Kidney (tissue), 14 donors: Measurements from ENCODE around the gene TRMT10C. TPM values are rescaled to one million over a fixed set of nuclear protein-coding genes. Genes with fewer than 3 reads are reported as not detected.

Experiments
- DNase-seq, 5 donors: peaks; one replicate each; pipeline ENCODE4 v3.0.0-alpha.2; 2013 to 2020
- FAIRE-seq: peaks from 2 replicates; lab custom pipeline; 2012; peaks lifted over from hg19 to GRCh38; lab: Jason Lieb, UNC
- H3K27ac ChIP-seq, 2 donors: one replicate each; pipeline ENCODE4 v1.7.0; 2013; ENCODE audit warnings: low read depth in 2 of 2, low read length in 2 of 2, inconsistent platforms in 1 of 2
- H3K27me3 ChIP-seq: one replicate; pipeline ENCODE4 v1.7.1; 2013; ENCODE audit warnings: low read length, inconsistent platforms; ENCODE audit not compliant: control insufficient read depth, insufficient read depth
- H3K36me3 ChIP-seq, 3 donors: one replicate each; pipeline versions ENCODE4 v1.7.0 to v1.7.1; 2013; ENCODE audit warnings: low read length in 3 of 3, control low read depth in 1 of 3, inconsistent platforms in 1 of 3; ENCODE audit not compliant: insufficient read depth in 3 of 3, control insufficient read depth in 2 of 3
- H3K4me1 ChIP-seq, 3 donors: one replicate each; pipeline versions ENCODE4 v1.7.0 to v1.7.1; 2013; ENCODE audit warnings: low read length in 3 of 3, inconsistent platforms in 1 of 3, low read depth in 1 of 3; ENCODE audit not compliant: control insufficient read depth in 2 of 3, insufficient read depth in 2 of 3
- H3K4me3 ChIP-seq, 3 donors: one replicate each; pipeline versions ENCODE4 v1.7.0 to v1.8.1; 2013; ENCODE audit warnings: low read length in 3 of 3, control low read depth in 1 of 3, inconsistent platforms in 1 of 3
- H3K9ac ChIP-seq, 3 donors: one replicate each; pipeline versions ENCODE4 v1.7.0 to v1.7.1; 2013; ENCODE audit warnings: low read length in 3 of 3, control low read depth in 1 of 3, inconsistent platforms in 1 of 3
- H3K9me3 ChIP-seq, 3 donors: one replicate each; pipeline versions ENCODE4 v1.7.0 to v1.7.1; 2013; ENCODE audit warnings: low read length in 3 of 3, control low read depth in 1 of 3, inconsistent platforms in 1 of 3; ENCODE audit not compliant: control insufficient read depth in 2 of 3, insufficient read depth in 1 of 3
- CTCF ChIP-seq: IDR thresholded peaks from 3 replicates; pipeline ENCODE4 v1.5.1; 2012; ENCODE audit warnings: mild to moderate bottlenecking, moderate library complexity, borderline replicate concordance; ENCODE audit not compliant: insufficient read depth; ENCODE audit errors: extremely low read depth
- intact Hi-C: fragments of 100-400 bp; cut with DNase I; formaldehyde crosslinking; loops from one replicate; pipeline ENCODE4 v1.11.1; 2022
- polyA plus RNA-seq: library from polyadenylated mRNA; stranded (reverse); fragments of 350-450 nt; fragmentation: Illumina TruSeq; extraction: RNeasy Lipid Tissue Mini Kit (QIAGEN cat#74804); gene quantifications from one replicate; pipeline ENCODE4 v1.2.3, GENCODE V29; 2014; ENCODE audit warnings: low read depth, low replicate concordance; ENCODE audit not compliant: insufficient read depth
- total RNA-seq: library from RNA; stranded (reverse); fragmentation: NEBNext Ultra II Directional; extraction: Animal tissue kit (Norgen Biotek cat#: 25700); gene quantifications from one replicate; pipeline ENCODE4 v1.2.1, GENCODE V29; 2021
- donor health status: control.
- donor health status: control.
- donor health status: control.
- donor health status: control.
- donor health status: control.
- donor health status: DM: yes; HTN: yes; CAD: no.
- donor health status: Normal renal cell carcinoma (clear cell type).

The TRMT10C gene
- total and polyA plus RNA-seq, 2 donors from 2014 or later = 17.7 to 27.5 TPM

GRCh38 chr3:101512646-101513418 lies 48.8 kb upstream of the TRMT10C start, which contains the start of gene SENP7:
Gene SENP7 (minus strand): TSS chr3:101513212. CDS start chr3:101513130, 82 bp downstream.
- Histone ChIP-seq H3K36me3 (no peaks in the 10 kb centered on the region), H3K27me3 (peaks cover 2% of the 10 kb centered on the region), H3K9me3 (no peaks in the 10 kb centered on the region), H3K4me3 (peak within 1 kb of the TSS; percentile 78 to 97 (median 80)), H3K9ac (peak within 1 kb of the TSS; percentile 80 to 95 (median 81)), H3K4me1 (no peaks in the 10 kb centered on the region), H3K27ac (peak within 1 kb of the TSS; percentile 78 to 95)
- no peak for TF ChIP-seq CTCF
- intact Hi-C loops = no loop called here
- DNase-seq (peak; percentile 86 to 95 (median 92)), FAIRE-seq (no peak)

- Histone ChIP-seq H3K9ac (peak overlapping the region; percentile 80 to 95 (median 81)), H3K27me3 (peaks cover 5% of the 10 kb centered on the region), H3K9me3 (no peaks in the 10 kb centered on the region), H3K36me3 (no peaks in the 10 kb centered on the region), H3K27ac (peak overlapping the region; percentile 78 to 95), H3K4me1 (no peaks in the 10 kb centered on the region), H3K4me3 (peak overlapping the region; percentile 78 to 97 (median 80))
- no peak for FAIRE-seq
- peak in 1 of 5 donors; percentile 9 for DNase-seq
- TF ChIP-seq CTCF = no peak
- intact Hi-C loops = no loop called here
Measured at GRCh38 chr3:101513419-101513986, 48.2 kb upstream of the TRMT10C start.

- no peak for TF ChIP-seq CTCF
- DNase-seq (no peak), FAIRE-seq (no peak)
- H3K9ac ChIP-seq = no peak overlapping the region
- H3K36me3 ChIP-seq = no peaks in the 10 kb centered on the region
- H3K27me3 ChIP-seq = peaks cover 5% of the 10 kb centered on the region
- intact Hi-C loops = no loop called here
- no peak overlapping the region for H3K27ac ChIP-seq
- H3K4me3 ChIP-seq = no peak overlapping the region
- H3K4me1 ChIP-seq = no peaks in the 10 kb centered on the region
- no peaks in the 10 kb centered on the region for H3K9me3 ChIP-seq
Measured at GRCh38 chr3:101518421-101518871, 43.2 kb upstream of the TRMT10C start.
